OCI-LY1 (cell line): Measurements from ENCODE around the gene NT5DC1.

Experiments
- CTCF ChIP-seq: fragments of 200-600 bp; sonication (generic), shearing (Covaris generic); IDR thresholded peaks from 2 replicates; pipeline ENCODE4 v1.5.1; 2017; ENCODE audit warnings: mild to moderate bottlenecking, antibody characterized with exemption, low read length, moderate library complexity, mixed read lengths
- EZH2 ChIP-seq: fragments of 200-600 bp; sonication (generic), shearing (Covaris generic); IDR thresholded peaks from 2 replicates; pipeline ENCODE4 v1.8.0; 2017; ENCODE audit warnings: borderline replicate concordance, mixed run types, mild to moderate bottlenecking, antibody characterized with exemption, low read length, moderate library complexity, mixed read lengths

- no peak for TF ChIP-seq CTCF
- no peak for TF ChIP-seq EZH2
Observed at GRCh38 chr6:116105247-116105646, 4.6 kb downstream of the NT5DC1 start.
